ENCODE data around the gene CIDEB. TPM values are rescaled to one million over a fixed set of nuclear protein-coding genes. Genes with fewer than 3 reads are reported as not detected.
"Not testable (repeated sequence)": the region's sequence is repeated elsewhere in the genome, so short reads cannot be mapped to it uniquely, and the experiment has no call there.

CIDEB gene
- total and polyA plus RNA-seq, 2 of the 8 experiments (the other 6 are each of a cell fraction or from before 2014, with no cell fraction given), result 0.11 TPM; not detected in 1

- H3K79me1 ChIP-seq (ENCODE audit: low read depth, low read length); H2BK12ac ChIP-seq (ENCODE audit: low read depth, low read length); H3K4ac ChIP-seq (replicated peaks; ENCODE audit: insufficient read length, low read depth, low read length); H4K91ac ChIP-seq (replicated peaks; ENCODE audit: insufficient read length, low read length); H3K18ac ChIP-seq (ENCODE audit: extremely low read depth, low read length); H3K23ac ChIP-seq (ENCODE audit: insufficient read length); H3K23me2 ChIP-seq (ENCODE audit: low read depth, low read length); H3K36me3 ChIP-seq (ENCODE audit: control insufficient read depth in 2 of 4, insufficient read depth in 4 of 4, low read length in 3 of 4); H2BK120ac ChIP-seq (replicated peaks; ENCODE audit: low read depth, low read length); H2AFZ ChIP-seq (ENCODE audit: low read length); H3K4me2 ChIP-seq (ENCODE audit: insufficient read depth in 1 of 2, low read depth in 2 of 2, low read length in 2 of 2); POLR2A ChIA-PET (ENCODE audit: partially characterized antibody); H3K9me3 ChIP-seq (ENCODE audit: insufficient read depth in 2 of 2, low read depth in 1 of 2, low read length in 1 of 2); H3K9ac ChIP-seq (replicated peaks in 1 of 4; ENCODE audit: extremely low read depth in 1 of 4, low read depth in 3 of 4, low read length in 3 of 4); H2AK5ac ChIP-seq (ENCODE audit: low read depth, low read length); H3K4me3 ChIP-seq (ENCODE audit: extremely low read depth in 1 of 4, insufficient read depth in 2 of 4, low read depth in 3 of 4, low read length in 4 of 4); H2BK15ac ChIP-seq (ENCODE audit: low read length); H3K79me2 ChIP-seq (ENCODE audit: control insufficient read depth in 1 of 2, insufficient read depth in 2 of 2, low read length in 2 of 2); H3K4me1 ChIP-seq (replicated peaks in 1 of 4; ENCODE audit: control insufficient read depth in 3 of 4, insufficient read depth in 4 of 4, low read length in 3 of 4); H2BK20ac ChIP-seq (ENCODE audit: low read length); DNase-seq (ENCODE audit: low read depth in 1 of 2, low spot score in 2 of 2); FAIRE-seq; H4K20me1 ChIP-seq (replicated peaks in 1 of 2; ENCODE audit: control insufficient read depth in 1 of 2, insufficient read depth in 2 of 2, low read length in 2 of 2); H2BK5ac ChIP-seq (ENCODE audit: low read depth, low read length); H3K27ac ChIP-seq (ENCODE audit: low read depth, low read length); H4K5ac ChIP-seq (ENCODE audit: insufficient read length, low read depth, low read length); H3K14ac ChIP-seq (ENCODE audit: insufficient read length); H3K56ac ChIP-seq (replicated peaks; ENCODE audit: insufficient read length, low read depth, low read length); H4K8ac ChIP-seq (ENCODE audit: extremely low read depth, insufficient read depth, low read length): not testable (repeated sequence)
- WGBS, 2 experiments (ENCODE audit: extremely low coverage in 1 of 2, insufficient coverage in 1 of 2, insufficient read length in 1 of 2, insufficient replicate concordance in 2 of 2, low coverage in 1 of 2, low lambda C conversion rate in 2 of 2, missing lambda C conversion rate in 1 of 2), result 94% methylated on average over 3 of the region's 3 CpGs; no CpG with 5 or more reads in 1 of the 2 experiments
- peaks cover 0 to 11% (median 9%) of the 10 kb centered on the region in 4 experiments; a peak in 5 of 7 replicates for H3K27me3 ChIP-seq (replicated peaks in 1 of 4; ENCODE audit: control insufficient read depth in 3 of 4, extremely low read depth in 1 of 4, insufficient read depth in 3 of 4, low read length in 3 of 4)
- CTCF ChIA-PET (ENCODE audit: partially characterized antibody), result interaction anchor here (4.4 kb wide), 1 partner anchor 11 kb away, joined by 23 read pairs; no protein-coding TSS in a partner anchor
Observed at GRCh38 chr14:24354482-24354825, 46.7 kb upstream of the CIDEB start.
